HL-60 (cell line): Measurements from ENCODE around the gene MANBA.

Experiments used
- DNase-seq, 2 experiments: peaks; one replicate each; pipeline ENCODE4 v3.0.0-alpha.2; 2010 to 2020; ENCODE audit warnings: low read depth in 1 of 2, low spot score in 1 of 2
- H3K27ac ChIP-seq: fragments of 250-450 bp; sonication (Bioruptor Pico); replicated peaks from 2 replicates; pipeline ENCODE4 v1.5.1; 2020; ENCODE audit warnings: mild to moderate bottlenecking, moderate library complexity
- H3K27me3 ChIP-seq: fragments of 250-450 bp; sonication (Bioruptor Pico); 2 replicates; pipeline ENCODE4 v1.5.1; 2021; ENCODE audit warnings: mild to moderate bottlenecking, moderate library complexity; ENCODE audit not compliant: insufficient read depth, poor library complexity, severe bottlenecking
- H3K4me3 ChIP-seq: replicated peaks from 2 replicates; pipeline ENCODE4 v1.5.1; 2011; ENCODE audit warnings: mild to moderate bottlenecking, control low read depth, low read length; ENCODE audit not compliant: insufficient read depth
- CTCF ChIP-seq: IDR thresholded peaks from one replicate; pipeline ENCODE4 v1.5.1; 2011; ENCODE audit warnings: low read length, control low read depth, inconsistent platforms; ENCODE audit not compliant: insufficient read depth
- GABPA ChIP-seq: IDR thresholded peaks from 2 replicates; pipeline ENCODE4 v1.6.1; 2012; ENCODE audit warnings: low read depth
- POLR2AphosphoS5 ChIP-seq: IDR thresholded peaks from 2 replicates; pipeline ENCODE4 v1.6.1; 2012; ENCODE audit warnings: low read depth
- SPI1 ChIP-seq: IDR thresholded peaks from 2 replicates; pipeline ENCODE4 v1.6.1; 2012; ENCODE audit warnings: low read depth, mild to moderate bottlenecking, borderline replicate concordance
- TF ChIP-seq, protein P1 (sequence below): IDR thresholded peaks from 2 replicates; pipeline ENCODE4 v1.6.1; 2012; ENCODE audit warnings: low read depth; ENCODE audit not compliant: insufficient replicate concordance

MANBA gene

DNA sequence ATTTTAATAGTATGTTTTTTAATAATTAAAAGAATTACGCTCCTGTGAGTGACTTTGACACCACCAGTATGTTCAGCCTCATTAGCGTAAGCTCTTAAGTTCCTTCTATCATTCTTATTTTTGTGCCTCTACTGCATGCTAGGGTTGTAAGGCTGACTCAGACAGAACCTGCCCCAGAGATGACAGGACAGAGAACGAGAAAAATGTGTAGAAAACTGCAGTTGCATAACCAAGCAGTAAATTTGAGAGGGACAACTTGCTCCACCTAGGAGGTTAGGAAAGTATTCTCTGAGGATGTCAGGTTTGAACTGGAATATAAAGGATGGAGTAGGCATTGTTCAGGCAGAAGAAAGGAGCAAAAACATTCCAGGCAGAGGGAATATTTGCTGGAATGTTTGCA, 160.9 kb downstream of the MANBA start:
- Histone ChIP-seq H3K27ac (no peak overlapping the region), H3K4me3 (no peak overlapping the region), H3K27me3 (no peaks in the 10 kb centered on the region)
- DNase-seq, result no peak
- TF ChIP-seq POLR2AphosphoS5 (no peak), CTCF (no peak), SPI1 (no peak), GABPA (no peak)
- TF ChIP-seq, protein P1, sequence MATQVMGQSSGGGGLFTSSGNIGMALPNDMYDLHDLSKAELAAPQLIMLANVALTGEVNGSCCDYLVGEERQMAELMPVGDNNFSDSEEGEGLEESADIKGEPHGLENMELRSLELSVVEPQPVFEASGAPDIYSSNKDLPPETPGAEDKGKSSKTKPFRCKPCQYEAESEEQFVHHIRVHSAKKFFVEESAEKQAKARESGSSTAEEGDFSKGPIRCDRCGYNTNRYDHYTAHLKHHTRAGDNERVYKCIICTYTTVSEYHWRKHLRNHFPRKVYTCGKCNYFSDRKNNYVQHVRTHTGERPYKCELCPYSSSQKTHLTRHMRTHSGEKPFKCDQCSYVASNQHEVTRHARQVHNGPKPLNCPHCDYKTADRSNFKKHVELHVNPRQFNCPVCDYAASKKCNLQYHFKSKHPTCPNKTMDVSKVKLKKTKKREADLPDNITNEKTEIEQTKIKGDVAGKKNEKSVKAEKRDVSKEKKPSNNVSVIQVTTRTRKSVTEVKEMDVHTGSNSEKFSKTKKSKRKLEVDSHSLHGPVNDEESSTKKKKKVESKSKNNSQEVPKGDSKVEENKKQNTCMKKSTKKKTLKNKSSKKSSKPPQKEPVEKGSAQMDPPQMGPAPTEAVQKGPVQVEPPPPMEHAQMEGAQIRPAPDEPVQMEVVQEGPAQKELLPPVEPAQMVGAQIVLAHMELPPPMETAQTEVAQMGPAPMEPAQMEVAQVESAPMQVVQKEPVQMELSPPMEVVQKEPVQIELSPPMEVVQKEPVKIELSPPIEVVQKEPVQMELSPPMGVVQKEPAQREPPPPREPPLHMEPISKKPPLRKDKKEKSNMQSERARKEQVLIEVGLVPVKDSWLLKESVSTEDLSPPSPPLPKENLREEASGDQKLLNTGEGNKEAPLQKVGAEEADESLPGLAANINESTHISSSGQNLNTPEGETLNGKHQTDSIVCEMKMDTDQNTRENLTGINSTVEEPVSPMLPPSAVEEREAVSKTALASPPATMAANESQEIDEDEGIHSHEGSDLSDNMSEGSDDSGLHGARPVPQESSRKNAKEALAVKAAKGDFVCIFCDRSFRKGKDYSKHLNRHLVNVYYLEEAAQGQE, result no peak

DNA sequence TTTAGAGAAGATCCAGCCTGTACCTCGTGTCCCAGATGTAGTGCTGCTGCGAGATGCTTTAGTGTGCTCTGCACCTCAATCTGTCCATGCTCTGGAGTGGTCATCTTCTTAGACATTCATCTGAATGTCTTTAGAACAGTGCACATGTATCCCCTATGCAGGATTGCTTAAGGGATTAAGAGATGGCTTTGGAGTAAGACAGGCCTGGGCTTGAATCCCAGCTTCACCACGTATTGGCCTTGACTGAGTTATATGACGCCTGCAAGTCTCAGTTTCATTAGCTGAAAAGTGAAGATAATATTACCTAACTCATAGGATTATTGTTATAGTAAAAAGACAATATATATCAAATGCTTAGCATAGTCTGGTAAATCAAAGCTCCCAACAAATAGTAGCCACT, 161.3 kb downstream of the MANBA start:
- Histone ChIP-seq H3K27ac (no peak overlapping the region), H3K4me3 (no peak overlapping the region), H3K27me3 (no peaks in the 10 kb centered on the region)
- no peak for DNase-seq
- TF ChIP-seq CTCF (no peak), GABPA (no peak), SPI1 (no peak), POLR2AphosphoS5 (no peak)
- TF ChIP-seq, protein P1, result no peak

DNA sequence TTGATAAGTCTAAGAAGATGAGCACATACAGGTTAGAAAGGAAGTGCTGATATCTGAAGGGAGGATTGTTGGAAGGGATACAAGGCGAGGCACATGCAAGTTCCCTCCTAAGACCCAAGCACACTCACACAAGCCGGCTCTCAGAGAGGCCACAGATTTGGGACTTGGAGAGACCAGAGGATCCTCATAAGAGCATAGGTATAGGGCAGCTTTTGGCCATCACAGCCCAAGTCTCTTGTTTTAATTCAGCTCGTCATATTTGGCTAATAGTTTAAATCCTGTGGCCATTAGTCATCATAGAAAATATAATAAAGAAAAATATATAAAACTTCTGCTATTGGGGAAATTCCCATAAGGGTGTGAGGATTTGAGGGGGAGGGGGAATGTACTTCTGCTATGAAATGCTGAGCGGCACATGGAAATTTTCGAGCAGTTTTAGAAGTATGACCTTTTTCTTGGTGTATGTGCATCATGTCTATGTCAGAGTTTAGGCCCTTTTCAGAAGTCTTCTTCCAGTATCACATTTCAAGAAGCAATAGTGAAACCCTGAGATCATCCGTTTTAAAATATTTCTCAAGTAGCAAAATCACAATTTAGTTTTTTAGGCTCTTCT, 161.9 kb downstream of the MANBA start:
- H3K27ac ChIP-seq, result no peak overlapping the region
- no peak for DNase-seq
- no peak overlapping the region for H3K4me3 ChIP-seq
- no peaks in the 10 kb centered on the region for H3K27me3 ChIP-seq
- TF ChIP-seq, protein P1, result no peak
- TF ChIP-seq POLR2AphosphoS5 (no peak), CTCF (no peak), SPI1 (no peak), GABPA (no peak)
